ENCODE data around the gene SMAD6. TPM values are rescaled to one million over a fixed set of nuclear protein-coding genes. Genes with fewer than 3 reads are reported as not detected.

SMAD6 gene
- total and polyA plus RNA-seq, 2 donors, result 20.1 to 31.1 TPM

GRCh38 chr15:66701422-66702034 lies 508 bp upstream of the SMAD6 start:
- Histone ChIP-seq H3K4me3 (ENCODE audit: low read depth, low read length) (peak overlapping the region; percentile 98), H3K27ac (ENCODE audit: low read depth) (peak overlapping the region; percentile 80), H3K4me1 (ENCODE audit: insufficient read depth) (no peaks in the 10 kb centered on the region), H3K36me3 (ENCODE audit: insufficient read depth) (no peaks in the 10 kb centered on the region)
- under 1% methylated on average over 48 of the region's 48 CpGs for WGBS
- DNase-seq (ENCODE audit: extremely low spot score), result peak; percentile 42

- H3K27ac ChIP-seq (ENCODE audit: low read depth), result peak overlapping the region; percentile 43
- under 1% methylated on average over 95 of the region's 95 CpGs for WGBS
- no peak for DNase-seq (ENCODE audit: extremely low spot score)
- no peaks in the 10 kb centered on the region for H3K36me3 ChIP-seq (ENCODE audit: insufficient read depth)
- H3K4me1 ChIP-seq (ENCODE audit: insufficient read depth), result no peaks in the 10 kb centered on the region
- H3K4me3 ChIP-seq (ENCODE audit: low read depth, low read length), result peak overlapping the region; percentile 98
Measured at GRCh38 chr15:66702787-66703539, 927 bp downstream of the SMAD6 start.

GRCh38 chr15:66703540-66703941 lies 1.5 kb downstream of the SMAD6 start:
- Histone ChIP-seq H3K4me3 (ENCODE audit: low read depth, low read length) (peak overlapping the region; percentile 98), H3K36me3 (ENCODE audit: insufficient read depth) (no peaks in the 10 kb centered on the region), H3K27ac (ENCODE audit: low read depth) (peak overlapping the region; percentile 35), H3K4me1 (ENCODE audit: insufficient read depth) (no peaks in the 10 kb centered on the region)
- no peak for DNase-seq (ENCODE audit: extremely low spot score)
- WGBS, result under 1% methylated on average over 59 of the region's 59 CpGs

GRCh38 chr15:66704019-66704802 lies 2.2 kb downstream of the SMAD6 start:
- H3K27ac ChIP-seq (ENCODE audit: low read depth), result peak overlapping the region; percentile 35

GRCh38 chr15:66704803-66705153 lies 2.7 kb downstream of the SMAD6 start:
- H3K4me1 ChIP-seq (ENCODE audit: insufficient read depth), result no peaks in the 10 kb centered on the region
- peak overlapping the region; percentile 98 for H3K4me3 ChIP-seq (ENCODE audit: low read depth, low read length)
- no peak for DNase-seq (ENCODE audit: extremely low spot score)
- H3K27ac ChIP-seq (ENCODE audit: low read depth), result no peak overlapping the region
- H3K36me3 ChIP-seq (ENCODE audit: insufficient read depth), result no peaks in the 10 kb centered on the region
- WGBS, result 44% methylated on average over 1 of the region's 1 CpG

More at GRCh38 chr15:66704019-66704802, 2.2 kb downstream of the SMAD6 start:
- H3K36me3 ChIP-seq (ENCODE audit: insufficient read depth), result no peaks in the 10 kb centered on the region
- DNase-seq (ENCODE audit: extremely low spot score), result no peak
- H3K4me3 ChIP-seq (ENCODE audit: low read depth, low read length), result peak overlapping the region; percentile 98
- no peaks in the 10 kb centered on the region for H3K4me1 ChIP-seq (ENCODE audit: insufficient read depth)
- 5% methylated on average over 30 of the region's 30 CpGs for WGBS

GRCh38 chr15:66705277-66706146 lies 3.5 kb downstream of the SMAD6 start:
- DNase-seq (ENCODE audit: extremely low spot score), result no peak
- WGBS, result 63% methylated on average over 6 of the region's 6 CpGs
- Histone ChIP-seq H3K4me1 (ENCODE audit: insufficient read depth) (no peaks in the 10 kb centered on the region), H3K4me3 (ENCODE audit: low read depth, low read length) (peak overlapping the region; percentile 98), H3K36me3 (ENCODE audit: insufficient read depth) (no peaks in the 10 kb centered on the region), H3K27ac (ENCODE audit: low read depth) (peak overlapping the region; percentile 39)

GRCh38 chr15:66706225-66706732 lies 4.2 kb downstream of the SMAD6 start:
- no peak for DNase-seq (ENCODE audit: extremely low spot score)
- no peaks in the 10 kb centered on the region for H3K4me1 ChIP-seq (ENCODE audit: insufficient read depth)

GRCh38 chr15:66706840-66707239 lies 4.8 kb downstream of the SMAD6 start:
- 36% methylated on average over 6 of the region's 6 CpGs for WGBS
- DNase-seq (ENCODE audit: extremely low spot score), result no peak
- H3K27ac ChIP-seq (ENCODE audit: low read depth), result no peak overlapping the region
- no peaks in the 10 kb centered on the region for H3K4me1 ChIP-seq (ENCODE audit: insufficient read depth)
- no peaks in the 10 kb centered on the region for H3K36me3 ChIP-seq (ENCODE audit: insufficient read depth)
- peak overlapping the region; percentile 98 for H3K4me3 ChIP-seq (ENCODE audit: low read depth, low read length)

More at GRCh38 chr15:66706225-66706732, 4.2 kb downstream of the SMAD6 start:
- Histone ChIP-seq H3K36me3 (ENCODE audit: insufficient read depth) (no peaks in the 10 kb centered on the region), H3K27ac (ENCODE audit: low read depth) (no peak overlapping the region), H3K4me3 (ENCODE audit: low read depth, low read length) (peak overlapping the region; percentile 98)
- WGBS, result 32% methylated on average over 22 of the region's 22 CpGs

GRCh38 chr15:66707310-66708082 lies 5.5 kb downstream of the SMAD6 start:
- no peak for DNase-seq (ENCODE audit: extremely low spot score)
- Histone ChIP-seq H3K36me3 (ENCODE audit: insufficient read depth) (no peaks in the 10 kb centered on the region), H3K4me1 (ENCODE audit: insufficient read depth) (no peaks in the 10 kb centered on the region), H3K4me3 (ENCODE audit: low read depth, low read length) (peak overlapping the region; percentile 0), H3K27ac (ENCODE audit: low read depth) (no peak overlapping the region)
- 22% methylated on average over 16 of the region's 16 CpGs for WGBS

- Histone ChIP-seq H3K4me1 (ENCODE audit: insufficient read depth) (no peaks in the 10 kb centered on the region), H3K36me3 (ENCODE audit: insufficient read depth) (no peaks in the 10 kb centered on the region), H3K27ac (ENCODE audit: low read depth) (no peak overlapping the region), H3K4me3 (ENCODE audit: low read depth, low read length) (no peak overlapping the region)
- WGBS, result 96% methylated on average over 7 of the region's 7 CpGs
- no peak for DNase-seq (ENCODE audit: extremely low spot score)
Measured at GRCh38 chr15:66708389-66708788, 6.4 kb downstream of the SMAD6 start.

- Histone ChIP-seq H3K4me3 (ENCODE audit: low read depth, low read length) (no peak overlapping the region), H3K36me3 (ENCODE audit: insufficient read depth) (no peaks in the 10 kb centered on the region), H3K4me1 (ENCODE audit: insufficient read depth) (no peaks in the 10 kb centered on the region), H3K27ac (ENCODE audit: low read depth) (no peak overlapping the region)
- WGBS, result 96% methylated on average over 5 of the region's 5 CpGs
- no peak for DNase-seq (ENCODE audit: extremely low spot score)
Measured at GRCh38 chr15:66709884-66710283, 7.8 kb downstream of the SMAD6 start.

- H3K4me3 ChIP-seq (ENCODE audit: low read depth, low read length), result no peak overlapping the region
- DNase-seq (ENCODE audit: extremely low spot score), result no peak
- no peak overlapping the region for H3K27ac ChIP-seq (ENCODE audit: low read depth)
- H3K36me3 ChIP-seq (ENCODE audit: insufficient read depth), result no peaks in the 10 kb centered on the region
- H3K4me1 ChIP-seq (ENCODE audit: insufficient read depth), result peaks cover 1% of the 10 kb centered on the region
- WGBS, result 28% methylated on average over 2 of the region's 2 CpGs
Measured at GRCh38 chr15:66711260-66711659, 9.2 kb downstream of the SMAD6 start.
